Measurements from ENCODE around the gene FARP2. TPM values are rescaled to one million over a fixed set of nuclear protein-coding genes. Genes with fewer than 3 reads are reported as not detected.

FARP2 gene
- total and polyA plus RNA-seq, 2 of the 13 experiments (the other 11 are each of a cell fraction or from before 2014, with no cell fraction given): 28.0 to 45.4 TPM

GRCh38 chr2:241441492-241441891, 85.4 kb downstream of the FARP2 start:
- H3K36me3 ChIP-seq (replicated peaks in 1 of 2; ENCODE audit: control insufficient read depth in 1 of 2, insufficient read depth in 2 of 2, low read length in 2 of 2): peaks cover 21 to 68% of the 10 kb centered on the region in 2 experiments
- no peak overlapping the region for H3K4me2 ChIP-seq (ENCODE audit: low read depth, low read length)
- 96% methylated on average over 14 of the region's 14 CpGs for WGBS (ENCODE audit: low lambda C conversion rate)
- TF ChIP-seq NFE2L2 (IDR thresholded peaks at IDR 0.05; ENCODE audit: low read length) (no peak), SRSF4 (IDR thresholded peaks at IDR 0.05; ENCODE audit: low read depth, low read length, poor library complexity, severe bottlenecking) (no peak), KDM4B (CRISPR knock-in tag; IDR thresholded peaks at IDR 0.05) (no peak), KLF15 (CRISPR knock-in tag; IDR thresholded peaks at IDR 0.05; ENCODE audit: borderline replicate concordance) (no peak), STAT6 (CRISPR knock-in tag; IDR thresholded peaks at IDR 0.05; ENCODE audit: borderline replicate concordance) (no peak), ZNF883 (CRISPR knock-in tag; IDR thresholded peaks at IDR 0.05; ENCODE audit: not compliant biosample characterization) (no peak), ARHGAP35 (CRISPR knock-in tag; IDR thresholded peaks at IDR 0.05; ENCODE audit: borderline replicate concordance) (no peak), ZNF761 (CRISPR knock-in tag; conservative IDR thresholded peaks at IDR 0.05) (no peak), PTBP1 (IDR thresholded peaks at IDR 0.05; ENCODE audit: low read depth, low read length, poor library complexity, severe bottlenecking) (no peak), ZUFSP (CRISPR knock-in tag; IDR thresholded peaks at IDR 0.05; ENCODE audit: borderline replicate concordance) (no peak), MTF2 (CRISPR knock-in tag; IDR thresholded peaks at IDR 0.05; ENCODE audit: borderline replicate concordance) (no peak), MEIS1 (CRISPR knock-in tag; IDR thresholded peaks at IDR 0.05; ENCODE audit: borderline replicate concordance) (no peak), BRCA1 (CRISPR knock-in tag; IDR thresholded peaks at IDR 0.05) (no peak), TCF7 (IDR thresholded peaks at IDR 0.05; ENCODE audit: low read depth) (no peak), NCOA2 (CRISPR knock-in tag; IDR thresholded peaks at IDR 0.05) (no peak)
- no peak overlapping the region for H3K9ac ChIP-seq (ENCODE audit: insufficient read depth, low read depth, low read length)
- no peaks in the 10 kb centered on the region for H3K27me3 ChIP-seq (ENCODE audit: control insufficient read depth in 1 of 2, insufficient read depth in 2 of 2, low read length in 2 of 2)
- H4K20me1 ChIP-seq (ENCODE audit: insufficient read depth, low read length): no peaks in the 10 kb centered on the region
- intact Hi-C loops (cut with micrococcal nuclease; ENCODE audit: unreplicated experiment): no loop called here
- H3K4me1 ChIP-seq (ENCODE audit: insufficient read depth, low read length): no peaks in the 10 kb centered on the region
- no peak for ATAC-seq
- DNase-seq (ENCODE audit: low spot score): no peak
- in situ Hi-C loops (cut with HindIII; ENCODE audit: extremely low pct_ligation_motif_present, low pct_unique_long_range_greater_than_20kb): no loop called here
- no peak for FAIRE-seq
- no peaks in the 10 kb centered on the region for H3K79me2 ChIP-seq (ENCODE audit: insufficient read depth, low read length)
- BruUV-seq (replicated peaks): no TSS peak
- ChIA-PET POLR2A (no interaction called here), CTCF (ENCODE audit: low intra/inter-chr PET ratio, low total read pairs) (no interaction called here)
- H3K4me3 ChIP-seq (replicated peaks in 1 of 3; ENCODE audit: insufficient read depth in 1 of 3, low read depth in 2 of 3, low read length in 3 of 3): no peak overlapping the region
- no peaks in the 10 kb centered on the region for H3K9me3 ChIP-seq (ENCODE audit: low read length)
- no peak overlapping the region for H2AFZ ChIP-seq (ENCODE audit: low read length)
- no peak overlapping the region for H3K27ac ChIP-seq (ENCODE audit: extremely low read length, insufficient read depth, low read length)

Measured in HepG2 (cell line).